ENCODE data around the gene YARS2. TPM values are rescaled to one million over a fixed set of nuclear protein-coding genes. Genes with fewer than 3 reads are reported as not detected.

YARS2 gene
- 10 to 100 TPM; 10.2 to 10.3 TPM for total RNA-seq
- long read RNA-seq, transcript YARS2-201 (5 exons, 2,122 nt) = major isoform, 11 of 13 reads
- long read RNA-seq, partial matches to known transcripts = 0 of 13 reads
- long read RNA-seq, other reads (novel, unspliced or antisense) = 2 of 13 reads

- intact Hi-C loops (cut with DNase I) = loop anchor here (2.0 to 5.0 kb wide), 2 partner anchors 161 to 1266 kb away; partner anchors contain the start of gene ALG10 (in 2 of the 2)
- DNase-seq (peak; percentile 97), ATAC-seq (peak; percentile 99 to 100)
These were observed at the start of gene YARS2 for GRCh38 chr12:32755654-32756475. Gene YARS2, minus strand, starts transcription at chr12:32755897. Its CDS starts 23 bp downstream, at chr12:32755874.

GRCh38 chr12:32804301-32804700 is 48.6 kb upstream of the YARS2 start:
- intact Hi-C loops (cut with DNase I) = no loop called here
- no peak for ATAC-seq

GRCh38 chr12:32801269-32801980 is 45.7 kb upstream of the YARS2 start:
- intact Hi-C loops (cut with DNase I) = no loop called here
- ATAC-seq (no peak), DNase-seq (no peak)

More at GRCh38 chr12:32804301-32804700, 48.6 kb upstream of the YARS2 start:
- DNase-seq = no peak

- intact Hi-C loops (cut with DNase I) = loop anchor here in 1 of 2 donors (10.0 kb wide), 1 partner anchor 121 kb away; no protein-coding TSS in a partner anchor
- DNase-seq (no peak), ATAC-seq (peak in 1 of 2 donors; percentile 15)
These were observed 38.6 kb upstream of the YARS2 start for GRCh38 chr12:32794281-32794680.

GRCh38 chr12:32789916-32790315 is 34.2 kb upstream of the YARS2 start:
- DNase-seq (no peak), ATAC-seq (no peak)
- intact Hi-C loops (cut with DNase I) = loop anchor here in 1 of 2 donors (10.0 kb wide), 1 partner anchor 125 kb away; no protein-coding TSS in a partner anchor

GRCh38 chr12:32789446-32789845 is 33.7 kb upstream of the YARS2 start:
- intact Hi-C loops (cut with DNase I) = no loop called here
- no peak for DNase-seq
- no peak for ATAC-seq

- ATAC-seq = no peak
- intact Hi-C loops (cut with DNase I) = no loop called here
These were observed 32.7 kb upstream of the YARS2 start for GRCh38 chr12:32788405-32788804.

GRCh38 chr12:32785557-32785956 is 29.9 kb upstream of the YARS2 start:
- DNase-seq (no peak), ATAC-seq (no peak)
- intact Hi-C loops (cut with DNase I) = no loop called here

More at GRCh38 chr12:32788405-32788804, 32.7 kb upstream of the YARS2 start:
- no peak for DNase-seq

- DNase-seq = no peak
- no peak for ATAC-seq
- intact Hi-C loops (cut with DNase I) = no loop called here
These were observed 27.3 kb upstream of the YARS2 start for GRCh38 chr12:32783029-32783428.

- ATAC-seq (no peak), DNase-seq (no peak)
- intact Hi-C loops (cut with DNase I) = no loop called here
These were observed 24.4 kb upstream of the YARS2 start for GRCh38 chr12:32780071-32780470.

- no peak for DNase-seq
- ATAC-seq = no peak
- intact Hi-C loops (cut with DNase I) = no loop called here
These were observed 22.0 kb upstream of the YARS2 start for GRCh38 chr12:32777691-32778175.

GRCh38 chr12:32777159-32777558 is 21.5 kb upstream of the YARS2 start:
- ATAC-seq = no peak
- intact Hi-C loops (cut with DNase I) = no loop called here
- DNase-seq = no peak

- ATAC-seq (no peak), DNase-seq (no peak)
- intact Hi-C loops (cut with DNase I) = no loop called here
These were observed 20.6 kb upstream of the YARS2 start for GRCh38 chr12:32776258-32776657.

GRCh38 chr12:32773691-32774090 is 18.0 kb upstream of the YARS2 start:
- ATAC-seq (no peak), DNase-seq (no peak)
- intact Hi-C loops (cut with DNase I) = no loop called here

GRCh38 chr12:32770141-32770540 is 14.4 kb upstream of the YARS2 start:
- intact Hi-C loops (cut with DNase I) = no loop called here
- ATAC-seq (no peak), DNase-seq (no peak)

GRCh38 chr12:32768518-32768917 is 12.8 kb upstream of the YARS2 start:
- intact Hi-C loops (cut with DNase I) = loop anchor here in 1 of 2 donors (10.0 kb wide), 1 partner anchor 146 kb away; no protein-coding TSS in a partner anchor
- DNase-seq = no peak

GRCh38 chr12:32765906-32766305 is 10.2 kb upstream of the YARS2 start:
- DNase-seq (no peak), ATAC-seq (no peak)
- intact Hi-C loops (cut with DNase I) = loop anchor here in 1 of 2 donors (10.0 kb wide), 1 partner anchor 149 kb away; no protein-coding TSS in a partner anchor

More at GRCh38 chr12:32768518-32768917, 12.8 kb upstream of the YARS2 start:
- no peak for ATAC-seq

- ATAC-seq (no peak), DNase-seq (no peak)
- intact Hi-C loops (cut with DNase I) = loop anchor here in 1 of 2 donors (10.0 kb wide), 1 partner anchor 153 kb away; no protein-coding TSS in a partner anchor
These were observed 6.0 kb upstream of the YARS2 start for GRCh38 chr12:32761716-32762115.

- no peak for DNase-seq
- ATAC-seq = no peak
- intact Hi-C loops (cut with DNase I) = loop anchor here (2.0 to 5.0 kb wide), 2 partner anchors 160 to 1265 kb away; partner anchors contain the start of gene ALG10 (in 2 of the 2)
These were observed 1.5 kb upstream of the YARS2 start for GRCh38 chr12:32757157-32757556.

Data from left cardiac atrium (tissue), 4 donors.